22Rv1 (cell line): ENCODE results near the gene MMP20.

Experiments used
- ZFX ChIP-seq: fragments of 450-650 bp; IDR thresholded peaks from 2 replicates; pipeline ENCODE4 v1.6.1; 2017; ENCODE audit warnings: antibody characterized with exemption, borderline replicate concordance
- TF ChIP-seq, protein P1 (sequence below): fragments of 450-650 bp; IDR thresholded peaks from 2 replicates; pipeline ENCODE4 v1.5.1; 2017; ENCODE audit warnings: mild to moderate bottlenecking

DNA sequence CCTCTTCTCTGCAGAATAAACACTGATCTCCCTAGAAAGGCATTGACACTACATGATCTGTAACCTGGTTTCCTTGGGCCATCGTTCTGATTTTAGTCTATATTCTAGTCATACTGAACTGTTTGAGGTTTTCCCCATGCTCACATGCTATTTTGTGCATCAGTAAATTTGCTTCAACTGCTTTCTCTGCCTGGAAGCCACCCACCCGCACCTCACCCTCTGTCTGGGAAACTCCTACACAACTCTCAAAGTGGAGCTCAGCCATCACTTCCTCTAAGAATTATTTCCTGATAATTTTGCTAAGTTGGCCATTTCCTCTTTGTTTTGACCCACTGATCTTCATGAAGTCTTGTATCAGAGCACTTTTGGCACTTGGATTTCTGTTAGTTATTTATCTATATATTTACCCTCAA lies 36.1 kb downstream of the MMP20 start:
- TF ChIP-seq ZFX = no peak
- TF ChIP-seq, protein P1, sequence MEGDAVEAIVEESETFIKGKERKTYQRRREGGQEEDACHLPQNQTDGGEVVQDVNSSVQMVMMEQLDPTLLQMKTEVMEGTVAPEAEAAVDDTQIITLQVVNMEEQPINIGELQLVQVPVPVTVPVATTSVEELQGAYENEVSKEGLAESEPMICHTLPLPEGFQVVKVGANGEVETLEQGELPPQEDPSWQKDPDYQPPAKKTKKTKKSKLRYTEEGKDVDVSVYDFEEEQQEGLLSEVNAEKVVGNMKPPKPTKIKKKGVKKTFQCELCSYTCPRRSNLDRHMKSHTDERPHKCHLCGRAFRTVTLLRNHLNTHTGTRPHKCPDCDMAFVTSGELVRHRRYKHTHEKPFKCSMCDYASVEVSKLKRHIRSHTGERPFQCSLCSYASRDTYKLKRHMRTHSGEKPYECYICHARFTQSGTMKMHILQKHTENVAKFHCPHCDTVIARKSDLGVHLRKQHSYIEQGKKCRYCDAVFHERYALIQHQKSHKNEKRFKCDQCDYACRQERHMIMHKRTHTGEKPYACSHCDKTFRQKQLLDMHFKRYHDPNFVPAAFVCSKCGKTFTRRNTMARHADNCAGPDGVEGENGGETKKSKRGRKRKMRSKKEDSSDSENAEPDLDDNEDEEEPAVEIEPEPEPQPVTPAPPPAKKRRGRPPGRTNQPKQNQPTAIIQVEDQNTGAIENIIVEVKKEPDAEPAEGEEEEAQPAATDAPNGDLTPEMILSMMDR = no peak
